GM21526 (cell line): Measurements from ENCODE around the gene RNF40.

Source experiments
- ATAC-seq: cut with Tn5 transposase; IDR thresholded peaks from one replicate; pipeline ENCODE4 v1.9.1; 2021; ENCODE audit warnings: moderate library complexity; ENCODE audit not compliant: unreplicated experiment, low FRiP score

Gene RNF40

DNA sequence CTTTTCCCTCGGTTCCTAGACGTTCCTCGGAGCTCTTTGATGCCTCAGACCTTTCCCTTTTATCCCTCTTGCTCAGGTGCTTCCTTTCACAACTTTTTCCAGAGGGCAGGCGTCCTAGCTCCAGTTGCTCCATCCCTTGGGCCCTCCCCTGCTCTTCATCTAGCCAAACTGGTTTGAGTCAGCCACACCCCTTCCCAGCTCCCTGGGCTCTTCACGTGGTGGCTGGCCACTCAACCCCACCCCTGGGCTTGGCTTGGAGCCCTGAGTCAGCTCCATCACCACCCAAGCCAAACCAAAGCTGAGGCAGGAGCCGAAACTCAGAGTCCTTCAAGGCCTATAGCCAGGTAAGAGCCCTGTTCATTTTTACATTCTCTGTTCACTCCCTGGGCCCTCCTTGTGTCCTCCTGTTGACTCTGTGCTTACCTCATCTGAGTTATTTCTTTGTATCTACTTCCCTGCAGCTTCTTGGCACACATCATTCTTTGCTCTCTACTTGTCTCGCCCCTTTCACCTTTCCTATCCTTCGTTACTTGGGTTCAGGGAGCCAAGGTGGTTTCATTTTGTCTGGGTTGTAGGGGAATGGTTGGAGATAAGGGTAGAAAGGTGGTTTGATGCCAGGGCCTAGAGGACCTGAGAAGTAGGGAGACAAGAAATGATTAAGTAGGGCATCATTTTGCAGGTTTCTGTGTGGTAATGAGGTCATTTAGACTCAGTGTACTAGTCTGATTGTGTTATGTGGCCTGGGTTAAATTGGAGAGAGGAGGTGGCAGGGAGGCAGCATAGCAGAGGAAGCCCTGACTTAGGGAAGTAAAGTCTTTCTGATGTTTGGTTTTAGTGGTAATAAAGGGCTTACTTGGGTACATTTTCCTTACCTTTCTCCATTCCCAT is 21.5 kb upstream of the RNF40 start:
- no peak for ATAC-seq

GRCh38 chr16:30741461-30741914 is 20.6 kb upstream of the RNF40 start:
- no peak for ATAC-seq

GRCh38 chr16:30743716-30744115 is 18.4 kb upstream of the RNF40 start:
- no peak for ATAC-seq

- ATAC-seq = no peak
Observed at GRCh38 chr16:30744183-30744582, 17.9 kb upstream of the RNF40 start.

- ATAC-seq = no peak
Observed at GRCh38 chr16:30745082-30745481, 17.0 kb upstream of the RNF40 start.

- ATAC-seq = no peak
Observed at GRCh38 chr16:30746638-30747175, 15.4 kb upstream of the RNF40 start.

DNA sequence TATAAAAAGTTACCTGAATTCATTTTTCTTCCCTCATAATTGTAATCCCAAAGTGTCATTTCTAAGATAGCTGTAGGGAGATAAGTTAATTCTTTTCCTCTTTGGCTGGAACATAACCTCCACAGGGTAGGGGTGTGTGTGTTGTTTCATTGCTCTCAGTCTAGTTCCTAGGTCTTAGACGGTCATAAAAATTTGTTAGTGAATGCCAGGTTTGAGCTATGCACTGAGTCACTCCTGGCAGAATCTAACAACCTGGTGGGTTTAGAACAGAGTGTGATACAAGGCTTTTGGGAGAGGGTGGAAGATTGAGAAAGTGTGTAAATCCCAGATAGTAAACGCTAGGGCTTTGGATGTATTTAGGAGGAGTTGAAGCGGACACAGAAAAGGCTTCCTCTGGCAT is 14.8 kb upstream of the RNF40 start:
- no peak for ATAC-seq

DNA sequence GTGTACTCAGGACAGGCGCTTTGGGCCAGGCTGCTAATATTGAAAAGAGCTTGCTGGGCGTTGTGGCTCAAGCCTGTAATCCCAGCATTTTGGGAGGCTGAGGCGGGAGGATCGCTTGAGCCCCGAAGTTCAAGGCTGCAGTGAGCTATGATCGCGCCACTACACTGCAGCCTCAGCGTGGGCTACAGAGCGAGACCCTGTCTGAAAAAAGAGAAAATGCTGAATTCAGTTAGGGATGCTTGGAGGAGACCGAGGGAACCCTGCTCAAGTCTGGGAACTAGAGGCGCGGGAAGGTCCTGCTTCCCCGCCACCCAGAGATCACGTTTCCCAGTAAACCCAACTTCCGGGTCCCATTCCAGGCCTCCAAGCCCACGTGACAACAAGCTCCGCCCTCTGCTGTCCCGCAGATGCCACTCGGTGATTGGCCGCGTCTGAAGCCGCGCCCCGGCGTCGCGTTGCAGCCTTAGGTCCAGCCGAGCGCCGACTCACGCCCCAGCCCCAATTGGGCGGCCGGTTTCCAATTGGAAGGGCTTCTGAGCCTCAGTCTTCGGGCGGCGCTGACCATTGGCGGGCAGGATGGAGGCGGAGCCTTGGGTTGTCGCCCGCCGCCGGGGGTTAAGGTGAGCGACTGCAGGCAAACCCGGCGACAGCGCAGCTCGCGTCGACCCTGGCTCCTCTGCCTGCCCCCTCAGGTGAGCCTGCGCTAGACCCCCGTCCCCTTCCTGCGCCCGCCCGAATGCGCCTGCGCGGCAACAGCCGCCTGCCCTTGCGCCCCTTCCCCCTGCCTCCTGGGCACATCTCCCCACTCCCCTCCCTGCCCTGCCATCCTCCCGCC is 14.1 kb upstream of the RNF40 start, which contains the start of gene PHKG2:
Gene PHKG2, plus strand, starts transcription at position 627 of the 835 bp plus-strand sequence. CDS start 396 bp downstream, outside the sequence.
- peak; percentile 91 for ATAC-seq

DNA sequence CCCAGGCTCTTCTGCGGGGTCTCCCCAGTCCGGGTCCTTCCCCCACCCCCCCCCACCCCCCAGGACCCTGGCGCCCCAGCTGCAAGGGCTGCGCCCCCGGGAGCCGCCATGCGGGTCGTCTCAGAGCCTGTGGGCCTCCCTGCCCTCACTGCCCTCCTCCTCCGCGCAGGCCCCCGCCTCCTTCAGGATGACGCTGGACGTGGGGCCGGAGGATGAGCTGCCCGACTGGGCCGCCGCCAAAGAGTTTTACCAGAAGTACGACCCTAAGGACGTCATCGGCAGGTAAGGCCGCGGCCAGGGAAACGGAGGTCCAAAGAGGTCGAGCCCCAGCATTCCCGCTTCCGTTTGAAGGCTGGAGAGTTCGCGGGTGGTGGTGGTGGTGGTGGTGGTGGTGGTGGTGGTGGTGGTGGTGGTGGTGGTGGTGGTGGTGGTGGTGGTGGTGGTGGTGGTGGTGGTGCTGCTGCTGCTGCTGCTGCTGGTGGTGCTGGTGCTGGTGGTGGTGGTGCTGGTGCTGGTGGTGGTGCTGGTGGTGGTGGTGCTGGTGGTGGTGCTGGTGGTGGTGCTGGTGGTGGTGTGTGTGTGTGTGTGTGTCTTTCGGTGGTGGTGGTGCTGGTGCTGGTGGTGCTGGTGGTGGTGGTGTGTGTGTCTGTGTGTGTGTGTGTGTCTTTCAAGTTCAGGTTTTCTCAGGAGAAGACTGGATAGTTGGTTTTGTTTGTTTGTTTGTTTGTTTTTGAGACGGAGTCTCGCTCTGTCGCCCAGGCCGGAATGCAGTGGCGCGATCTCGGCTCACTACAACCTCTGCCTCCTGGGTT is 13.3 kb upstream of the RNF40 start:
- ATAC-seq = peak; percentile 13

DNA sequence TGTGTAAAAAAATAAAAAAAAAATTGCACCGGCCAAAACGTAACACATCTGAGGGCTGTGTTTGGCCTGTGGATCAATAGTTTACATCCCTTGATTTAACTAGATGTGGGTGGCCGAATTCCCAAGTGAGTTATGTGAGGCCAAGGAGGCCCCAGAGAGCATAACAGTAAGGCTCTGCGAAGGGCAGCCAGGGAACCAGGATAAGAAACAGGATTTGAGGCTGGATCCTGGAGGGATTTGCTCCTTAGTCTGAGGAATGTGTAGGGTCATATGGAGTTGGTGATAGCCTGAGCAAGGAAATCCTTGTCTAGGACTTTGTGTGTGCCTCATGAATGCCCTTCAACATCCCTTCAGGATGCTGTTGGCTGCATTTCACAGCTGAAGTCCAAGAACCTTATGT is 11.9 kb upstream of the RNF40 start:
- no peak for ATAC-seq

DNA sequence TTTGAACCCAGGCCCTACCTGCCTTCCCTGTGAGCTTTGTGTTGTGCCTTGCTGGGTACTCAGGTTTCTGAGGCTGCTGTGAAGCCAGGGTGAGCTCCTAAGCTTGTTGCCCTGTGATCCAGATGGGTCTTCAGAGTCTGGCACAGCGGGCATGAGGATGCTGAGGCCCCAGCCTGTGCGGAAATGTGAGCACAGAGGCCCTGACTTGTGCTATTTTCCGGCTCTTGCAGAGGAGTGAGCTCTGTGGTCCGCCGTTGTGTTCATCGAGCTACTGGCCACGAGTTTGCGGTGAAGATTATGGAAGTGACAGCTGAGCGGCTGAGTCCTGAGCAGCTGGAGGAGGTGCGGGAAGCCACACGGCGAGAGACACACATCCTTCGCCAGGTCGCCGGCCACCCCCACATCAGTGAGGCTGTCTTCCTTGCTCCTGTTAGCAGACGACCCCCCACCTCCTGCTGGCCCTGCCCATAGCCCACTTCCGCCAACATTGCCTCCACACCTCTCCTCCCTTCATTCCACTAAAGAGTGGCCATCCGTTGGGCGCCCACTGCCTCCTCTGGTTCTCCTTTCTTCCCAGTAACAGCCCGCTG is 11.2 kb upstream of the RNF40 start:
- ATAC-seq = no peak

GRCh38 chr16:30753596-30753995 is 8.5 kb upstream of the RNF40 start:
- no peak for ATAC-seq

DNA sequence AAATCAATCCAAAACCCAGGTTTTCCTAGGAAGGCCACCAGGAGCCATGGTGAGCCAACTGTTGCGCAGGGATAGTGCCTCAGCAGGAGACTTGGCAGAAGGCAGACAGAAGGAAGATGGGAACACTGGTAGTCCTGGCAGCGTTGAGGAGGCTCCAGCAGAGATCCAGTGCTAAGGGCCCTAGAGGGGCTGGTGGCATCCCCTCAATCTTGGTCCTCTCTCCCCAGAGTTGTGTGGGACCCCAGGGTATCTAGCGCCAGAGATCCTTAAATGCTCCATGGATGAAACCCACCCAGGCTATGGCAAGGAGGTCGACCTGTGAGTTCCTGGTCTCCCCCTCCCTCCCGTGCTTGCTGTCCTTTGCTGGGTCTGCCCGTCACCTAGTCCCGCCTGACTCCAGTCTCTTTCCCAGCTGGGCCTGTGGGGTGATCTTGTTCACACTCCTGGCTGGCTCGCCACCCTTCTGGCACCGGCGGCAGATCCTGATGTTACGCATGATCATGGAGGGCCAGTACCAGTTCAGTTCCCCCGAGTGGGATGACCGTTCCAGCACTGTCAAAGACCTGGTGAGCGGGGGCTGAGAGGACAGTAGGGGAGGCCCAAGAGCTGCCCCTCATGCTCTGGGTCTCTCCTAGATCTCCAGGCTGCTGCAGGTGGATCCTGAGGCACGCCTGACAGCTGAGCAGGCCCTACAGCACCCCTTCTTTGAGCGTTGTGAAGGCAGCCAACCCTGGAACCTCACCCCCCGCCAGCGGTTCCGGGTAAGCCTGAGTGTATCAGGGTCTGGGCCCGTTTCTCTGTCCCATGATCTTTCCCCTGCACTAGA is 6.0 kb upstream of the RNF40 start:
- no peak for ATAC-seq

DNA sequence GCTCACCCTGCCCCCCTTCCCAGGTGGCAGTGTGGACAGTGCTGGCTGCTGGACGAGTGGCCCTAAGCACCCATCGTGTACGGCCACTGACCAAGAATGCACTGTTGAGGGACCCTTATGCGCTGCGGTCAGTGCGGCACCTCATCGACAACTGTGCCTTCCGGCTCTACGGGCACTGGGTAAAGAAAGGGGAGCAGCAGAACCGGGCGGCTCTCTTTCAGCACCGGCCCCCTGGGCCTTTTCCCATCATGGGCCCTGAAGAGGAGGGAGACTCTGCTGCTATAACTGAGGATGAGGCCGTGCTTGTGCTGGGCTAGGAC is 5.4 kb upstream of the RNF40 start:
- no peak for ATAC-seq

- no peak for ATAC-seq
Observed at GRCh38 chr16:30757316-30757715, 4.8 kb upstream of the RNF40 start.

- ATAC-seq = no peak
Observed at GRCh38 chr16:30758988-30759491, 3.1 kb upstream of the RNF40 start.

DNA sequence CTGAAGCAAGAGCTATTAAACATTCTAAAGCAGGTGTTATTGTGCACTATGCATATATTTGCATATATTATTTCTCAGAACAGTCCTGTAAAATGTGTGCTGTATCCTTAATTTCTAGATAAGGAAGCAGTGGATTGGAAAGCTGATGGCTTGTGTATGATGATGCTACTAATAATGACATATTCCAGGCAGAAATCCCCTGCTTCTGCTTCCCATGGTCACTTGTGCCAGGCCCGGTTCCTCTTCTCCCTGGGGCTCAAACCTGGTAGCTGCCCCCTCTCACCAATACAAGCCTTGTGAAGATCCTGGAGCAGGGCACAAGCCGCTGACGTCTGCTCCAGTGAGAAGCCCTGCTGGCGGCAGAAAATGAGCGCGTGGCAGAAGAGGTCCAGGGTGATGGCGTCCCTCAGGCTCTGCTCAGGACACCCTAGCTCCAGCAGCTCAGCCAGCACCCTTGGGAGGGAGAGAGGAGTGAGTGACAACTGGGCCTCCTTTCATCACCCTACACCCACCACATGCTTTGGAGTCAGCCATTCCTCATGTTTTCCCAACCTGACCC is 2.0 kb upstream of the RNF40 start:
- no peak for ATAC-seq

GRCh38 chr16:30760577-30761426 is 1.3 kb upstream of the RNF40 start:
- no peak for ATAC-seq
